ENCODE results near the gene DNAAF5. TPM values are rescaled to one million over a fixed set of nuclear protein-coding genes. Genes with fewer than 3 reads are reported as not detected.
"Not testable (repeated sequence)": the region's sequence is repeated elsewhere in the genome, so short reads cannot be mapped to it uniquely, and the experiment has no call there.

DNAAF5 gene
- total and polyA plus RNA-seq, 2 experiments from 2014 or later, result 32.7 to 93.8 TPM

GRCh38 chr7:749140-749551, 22.6 kb downstream of the DNAAF5 start:
- peak; percentile 42 to 61 for DNase-seq (ENCODE audit: low read depth in 1 of 2, low spot score in 1 of 2)
- TF ChIP-seq CTCF (IDR thresholded peaks at IDR 0.05; ENCODE audit: low read depth, low read length), result no peak
- Histone ChIP-seq H3K4me3 (no peak overlapping the region), H3K9me3 (ENCODE audit: low read depth) (no peaks in the 10 kb centered on the region), H3K36me3 (no peaks in the 10 kb centered on the region), H3K27ac (peak overlapping the region; percentile 31), H3K4me1 (ENCODE audit: low read depth) (peaks cover 17% of the 10 kb centered on the region), H3K27me3 (no peaks in the 10 kb centered on the region)

DNA sequence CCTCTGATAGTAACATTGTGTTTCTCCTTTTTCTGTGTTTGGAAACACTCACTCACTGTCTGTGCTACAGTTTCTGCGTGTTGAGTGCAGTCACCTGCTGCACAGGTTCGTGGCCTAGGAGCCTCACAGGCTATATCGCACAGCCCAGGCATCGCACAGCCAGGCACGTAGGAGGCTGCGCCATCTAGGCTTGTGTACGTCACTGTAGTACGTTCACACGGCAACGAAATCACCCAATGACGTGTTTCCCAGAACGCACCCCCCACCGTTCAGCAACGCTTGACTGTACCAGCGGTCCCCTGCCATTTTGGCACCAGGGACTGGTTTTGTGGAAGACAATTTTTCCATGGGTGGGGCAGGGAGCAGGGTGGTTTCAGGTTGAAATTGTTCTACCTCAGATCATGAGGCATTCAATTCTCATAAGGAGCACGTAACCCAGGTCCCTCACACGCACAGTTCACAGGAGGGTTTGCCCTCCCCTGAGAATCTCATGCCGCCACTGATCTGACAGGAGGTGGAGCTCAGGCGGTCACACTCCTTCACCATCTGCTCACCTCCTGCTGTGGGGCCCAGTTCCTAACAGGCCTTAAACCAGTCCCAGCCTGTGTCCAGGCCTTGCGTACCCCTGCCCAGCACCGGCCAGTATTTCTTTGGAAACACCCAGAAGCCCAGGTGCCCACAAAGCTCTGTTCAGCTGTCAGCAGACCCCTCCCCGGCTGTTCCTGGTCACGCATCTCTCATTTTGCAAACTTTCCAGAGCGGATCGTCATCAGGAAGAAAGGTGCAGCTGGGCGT, 23.8 kb downstream of the DNAAF5 start:
- peak overlapping the region; percentile 31 for H3K27ac ChIP-seq
- no peak for DNase-seq (ENCODE audit: low read depth in 1 of 2, low spot score in 1 of 2)
- no peaks in the 10 kb centered on the region for H3K9me3 ChIP-seq (ENCODE audit: low read depth)
- no peak overlapping the region for H3K4me3 ChIP-seq
- no peaks in the 10 kb centered on the region for H3K27me3 ChIP-seq
- H3K4me1 ChIP-seq (ENCODE audit: low read depth), result peaks cover 16% of the 10 kb centered on the region
- H3K36me3 ChIP-seq, result peaks cover 8% of the 10 kb centered on the region
- TF ChIP-seq CTCF (IDR thresholded peaks at IDR 0.05; ENCODE audit: low read depth, low read length), result no peak

- H3K27ac ChIP-seq, result no peak overlapping the region
- no peaks in the 10 kb centered on the region for H3K27me3 ChIP-seq
- peaks cover 16% of the 10 kb centered on the region for H3K36me3 ChIP-seq
- DNase-seq (ENCODE audit: low read depth in 1 of 2, low spot score in 1 of 2), result no peak
- no peak overlapping the region for H3K4me3 ChIP-seq
- TF ChIP-seq CTCF (IDR thresholded peaks at IDR 0.05; ENCODE audit: low read depth, low read length), result no peak
- peaks cover 8% of the 10 kb centered on the region for H3K4me1 ChIP-seq (ENCODE audit: low read depth)
- H3K9me3 ChIP-seq (ENCODE audit: low read depth), result no peaks in the 10 kb centered on the region
Measured at GRCh38 chr7:751826-752225, 25.3 kb downstream of the DNAAF5 start.

- not testable (repeated sequence) for H3K9me3 ChIP-seq (ENCODE audit: low read depth); H3K27ac ChIP-seq; H3K4me3 ChIP-seq; DNase-seq (ENCODE audit: low read depth in 1 of 2, low spot score in 1 of 2); H3K4me1 ChIP-seq (ENCODE audit: low read depth); H3K27me3 ChIP-seq
- peaks cover 20% of the 10 kb centered on the region for H3K36me3 ChIP-seq
Measured at GRCh38 chr7:752256-752655, 25.8 kb downstream of the DNAAF5 start.

- DNase-seq (ENCODE audit: low read depth in 1 of 2, low spot score in 1 of 2), result no peak
- H3K27ac ChIP-seq, result no peak overlapping the region
- H3K36me3 ChIP-seq, result peaks cover 24% of the 10 kb centered on the region
- H3K4me1 ChIP-seq (ENCODE audit: low read depth), result peaks cover 8% of the 10 kb centered on the region
- no peak for TF ChIP-seq CTCF (IDR thresholded peaks at IDR 0.05; ENCODE audit: low read depth, low read length)
- no peaks in the 10 kb centered on the region for H3K27me3 ChIP-seq
- no peak overlapping the region for H3K4me3 ChIP-seq
- H3K9me3 ChIP-seq (ENCODE audit: low read depth), result no peaks in the 10 kb centered on the region
Measured at GRCh38 chr7:753190-753589, 26.7 kb downstream of the DNAAF5 start.

- no peak overlapping the region for H3K27ac ChIP-seq
- no peak for TF ChIP-seq CTCF (IDR thresholded peaks at IDR 0.05; ENCODE audit: low read depth, low read length)
- H3K4me1 ChIP-seq (ENCODE audit: low read depth), result no peaks in the 10 kb centered on the region
- no peaks in the 10 kb centered on the region for H3K9me3 ChIP-seq (ENCODE audit: low read depth)
- H3K27me3 ChIP-seq, result no peaks in the 10 kb centered on the region
- DNase-seq (ENCODE audit: low read depth in 1 of 2, low spot score in 1 of 2), result no peak
- H3K36me3 ChIP-seq, result peaks cover 30% of the 10 kb centered on the region
- H3K4me3 ChIP-seq, result no peak overlapping the region
Measured at GRCh38 chr7:754531-755412, 28.3 kb downstream of the DNAAF5 start.
